Thoracic aorta (tissue), 2 donors: ENCODE results near the gene NCKAP5. TPM values are rescaled to one million over a fixed set of nuclear protein-coding genes. Genes with fewer than 3 reads are reported as not detected.

ENCODE experiments used
- ATAC-seq: fragments of 150-250 bp; one replicate; pipeline ENCODE4 v1.8.0; 2017; ENCODE audit warnings: low read depth; ENCODE audit not compliant: insufficient number of reproducible peaks, low FRiP score
- DNase-seq: peaks from one replicate; pipeline ENCODE4 v3.0.0-alpha.2; 2020; ENCODE audit warnings: low spot score
- H3K27ac ChIP-seq, 2 donors: fragments of 200-600 bp; sonication (generic); 1 replicate in 1 of 2; 2 replicates in 1 of 2; pipeline ENCODE4 v1.5.1; 2016; ENCODE audit warnings: mild to moderate bottlenecking in 2 of 2, moderate library complexity in 2 of 2
- H3K27me3 ChIP-seq: fragments of 200-600 bp; sonication (generic); replicated peaks from 2 replicates; pipeline ENCODE4 v1.6.0; 2016; ENCODE audit warnings: mild to moderate bottlenecking; ENCODE audit not compliant: insufficient read depth
- H3K36me3 ChIP-seq: fragments of 200-600 bp; sonication (generic); one replicate; pipeline ENCODE4 v1.5.1; 2016
- H3K4me1 ChIP-seq, 2 donors: fragments of 200-600 bp; sonication (generic); 1 replicate in 1 of 2; 2 replicates in 1 of 2; pipeline versions ENCODE4 v1.5.1 to v1.6.0; 2016; ENCODE audit warnings: low read depth in 2 of 2, mild to moderate bottlenecking in 1 of 2; ENCODE audit not compliant: control insufficient read depth in 1 of 2
- H3K4me3 ChIP-seq: fragments of 200-600 bp; sonication (generic); 2 replicates; pipeline ENCODE4 v1.5.1; 2016; ENCODE audit warnings: mild to moderate bottlenecking
- H3K9me3 ChIP-seq: fragments of 200-600 bp; sonication (generic); 2 replicates; pipeline ENCODE4 v1.5.1; 2016
- total RNA-seq, 2 donors: library from RNA; depleted of rRNA; stranded (reverse); fragments of >200 nt; gene quantifications; one replicate each; pipeline versions ENCODE4 v1.1.0 to v1.2.3, GENCODE V29; 2016
- TF ChIP-seq, protein P1 (sequence below): fragments of 200-600 bp; sonication (generic); IDR thresholded peaks from one replicate; pipeline ENCODE4 v1.5.1; 2019; ENCODE audit warnings: antibody characterized with exemption

NCKAP5 gene
- total RNA-seq, 2 donors from 2014 or later, result 1.2 to 1.9 TPM

DNA sequence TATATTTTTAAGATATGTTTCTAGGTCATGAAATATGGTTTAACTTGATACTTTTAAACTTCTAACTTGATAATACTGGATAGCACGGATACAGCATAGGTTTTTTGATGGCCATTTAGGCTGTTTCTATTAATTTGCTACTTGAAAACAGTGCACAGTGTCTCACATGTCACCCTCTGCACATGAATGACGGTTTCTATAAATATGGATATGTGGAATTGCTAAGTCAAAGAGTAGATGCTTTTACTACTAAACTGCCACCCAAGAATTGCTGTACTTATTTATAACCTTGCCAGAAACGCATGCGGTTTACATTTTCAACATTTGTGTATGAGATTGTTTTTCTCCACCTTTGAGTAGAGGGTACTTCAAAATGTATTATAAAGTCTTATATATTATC is 723.7 kb downstream of the NCKAP5 start:
- DNase-seq (no peak), ATAC-seq (no peak)
- TF ChIP-seq, protein P1, sequence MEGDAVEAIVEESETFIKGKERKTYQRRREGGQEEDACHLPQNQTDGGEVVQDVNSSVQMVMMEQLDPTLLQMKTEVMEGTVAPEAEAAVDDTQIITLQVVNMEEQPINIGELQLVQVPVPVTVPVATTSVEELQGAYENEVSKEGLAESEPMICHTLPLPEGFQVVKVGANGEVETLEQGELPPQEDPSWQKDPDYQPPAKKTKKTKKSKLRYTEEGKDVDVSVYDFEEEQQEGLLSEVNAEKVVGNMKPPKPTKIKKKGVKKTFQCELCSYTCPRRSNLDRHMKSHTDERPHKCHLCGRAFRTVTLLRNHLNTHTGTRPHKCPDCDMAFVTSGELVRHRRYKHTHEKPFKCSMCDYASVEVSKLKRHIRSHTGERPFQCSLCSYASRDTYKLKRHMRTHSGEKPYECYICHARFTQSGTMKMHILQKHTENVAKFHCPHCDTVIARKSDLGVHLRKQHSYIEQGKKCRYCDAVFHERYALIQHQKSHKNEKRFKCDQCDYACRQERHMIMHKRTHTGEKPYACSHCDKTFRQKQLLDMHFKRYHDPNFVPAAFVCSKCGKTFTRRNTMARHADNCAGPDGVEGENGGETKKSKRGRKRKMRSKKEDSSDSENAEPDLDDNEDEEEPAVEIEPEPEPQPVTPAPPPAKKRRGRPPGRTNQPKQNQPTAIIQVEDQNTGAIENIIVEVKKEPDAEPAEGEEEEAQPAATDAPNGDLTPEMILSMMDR, result no peak
- Histone ChIP-seq H3K4me3 (no peak overlapping the region), H3K27me3 (no peaks in the 10 kb centered on the region), H3K27ac (no peak overlapping the region), H3K36me3 (no peaks in the 10 kb centered on the region), H3K9me3 (no peaks in the 10 kb centered on the region), H3K4me1 (no peaks in the 10 kb centered on the region)

DNA sequence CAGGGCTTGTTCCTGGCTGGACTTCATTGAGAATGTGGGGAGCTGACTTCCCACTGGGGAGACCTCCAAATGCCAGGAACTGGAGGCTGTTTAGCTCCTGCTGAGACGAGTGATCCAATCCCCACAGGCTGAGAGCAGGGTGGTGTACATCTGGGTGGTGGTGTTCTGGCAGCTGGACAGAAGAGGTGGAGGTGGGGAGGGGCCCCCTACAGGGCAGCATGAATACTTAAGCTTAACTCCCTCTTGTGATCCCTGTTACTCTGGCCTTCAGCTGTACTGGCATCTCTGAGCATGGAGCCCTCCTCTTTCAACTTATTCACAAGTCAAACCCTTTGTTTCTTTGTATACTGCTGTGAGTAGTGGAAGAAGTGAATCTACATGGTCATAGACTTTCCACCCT is 730.5 kb downstream of the NCKAP5 start:
- ATAC-seq (no peak), DNase-seq (no peak)
- no peaks in the 10 kb centered on the region for H3K4me1 ChIP-seq
- no peaks in the 10 kb centered on the region for H3K27me3 ChIP-seq
- TF ChIP-seq, protein P1, result no peak
- H3K27ac ChIP-seq, result no peak overlapping the region
- no peak overlapping the region for H3K4me3 ChIP-seq
- no peaks in the 10 kb centered on the region for H3K36me3 ChIP-seq
- no peaks in the 10 kb centered on the region for H3K9me3 ChIP-seq

DNA sequence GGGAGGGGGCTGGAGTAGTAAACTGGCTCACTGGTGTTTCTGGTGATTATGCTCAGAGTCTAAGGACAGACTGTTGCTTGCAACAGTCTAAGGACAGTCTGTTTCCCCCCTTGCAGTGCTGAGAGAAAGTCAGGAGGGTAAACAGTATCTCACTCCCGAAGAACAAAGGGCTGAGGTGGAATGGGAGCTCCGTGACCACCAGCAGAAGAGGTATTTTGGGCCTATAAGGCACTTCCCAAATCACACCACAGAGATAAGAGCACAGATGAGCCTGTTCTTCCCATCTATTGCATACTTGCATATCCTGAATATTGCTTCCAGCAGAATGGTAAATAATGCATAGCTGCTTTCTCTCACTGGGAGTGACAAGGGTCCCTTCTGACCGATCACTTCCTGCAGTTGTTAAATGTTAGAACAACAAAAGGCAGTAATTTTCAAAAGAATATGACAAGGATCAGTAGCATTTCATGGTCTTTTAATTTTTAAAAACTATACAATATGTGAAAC is 737.9 kb downstream of the NCKAP5 start:
- H3K4me1 ChIP-seq, result no peaks in the 10 kb centered on the region
- no peak overlapping the region for H3K4me3 ChIP-seq
- ATAC-seq, result no peak
- H3K27ac ChIP-seq, result no peak overlapping the region
- no peak for DNase-seq
- no peaks in the 10 kb centered on the region for H3K9me3 ChIP-seq
- no peaks in the 10 kb centered on the region for H3K36me3 ChIP-seq
- H3K27me3 ChIP-seq, result no peaks in the 10 kb centered on the region
- TF ChIP-seq, protein P1, result no peak

DNA sequence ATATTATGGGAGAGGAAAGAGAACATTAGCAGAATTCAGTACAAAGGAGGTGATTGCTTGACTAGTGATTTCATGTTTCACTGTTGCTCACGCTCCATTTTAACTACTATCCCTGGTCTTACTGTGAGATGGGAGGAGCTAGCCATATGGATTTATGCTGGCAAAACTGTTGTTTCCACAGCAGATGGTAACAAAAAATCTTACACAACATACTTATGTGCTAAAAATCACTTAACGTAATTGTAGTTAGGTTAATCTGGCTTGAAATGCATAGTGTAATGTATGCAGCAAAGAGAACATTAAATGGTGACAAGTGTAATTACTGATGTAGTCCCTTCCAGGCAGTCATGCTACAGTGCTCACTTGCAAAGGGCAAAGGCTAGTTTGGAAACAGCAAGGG is 742.7 kb downstream of the NCKAP5 start:
- Histone ChIP-seq H3K4me3 (no peak overlapping the region), H3K9me3 (no peaks in the 10 kb centered on the region), H3K27me3 (no peaks in the 10 kb centered on the region), H3K27ac (no peak overlapping the region), H3K4me1 (no peaks in the 10 kb centered on the region), H3K36me3 (no peaks in the 10 kb centered on the region)
- ATAC-seq (no peak), DNase-seq (no peak)
- TF ChIP-seq, protein P1, result no peak

DNA sequence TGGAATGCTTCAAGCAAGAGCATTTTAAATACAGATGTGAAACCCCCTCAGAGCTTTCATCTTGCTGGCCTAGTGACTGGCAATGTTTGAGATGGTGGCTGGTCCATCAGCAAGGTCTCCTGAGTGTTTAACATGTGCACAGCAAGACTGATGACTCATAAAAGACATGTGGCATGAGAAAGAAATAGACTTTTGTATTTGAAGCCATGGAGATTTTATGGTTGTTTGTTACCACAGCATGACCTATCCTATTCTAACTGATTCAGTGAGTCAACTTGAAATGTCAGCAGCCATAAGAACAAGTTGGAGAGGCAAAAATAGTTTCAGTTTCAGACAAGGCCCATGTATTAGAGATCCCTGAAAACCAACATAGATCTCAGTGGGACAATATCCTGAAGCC is 743.5 kb downstream of the NCKAP5 start:
- Histone ChIP-seq H3K36me3 (no peaks in the 10 kb centered on the region), H3K9me3 (no peaks in the 10 kb centered on the region), H3K27me3 (no peaks in the 10 kb centered on the region), H3K4me1 (no peaks in the 10 kb centered on the region), H3K27ac (no peak overlapping the region), H3K4me3 (no peak overlapping the region)
- no peak for ATAC-seq
- TF ChIP-seq, protein P1, result no peak
- DNase-seq, result no peak
